Activated CD8-positive, alpha-beta memory T cell treated with anti-CD3 and anti-CD28 coated beads for 4 hours (primary cell): ENCODE data around the gene AKAP17A.
"Not testable (repeated sequence)": the region's sequence is repeated elsewhere in the genome, so short reads cannot be mapped to it uniquely, and the experiment has no call there.

Source experiments
- DNase-seq, 2 donors: peaks; one replicate each; pipeline ENCODE4 v3.0.0-alpha.2; 2020; ENCODE audit warnings: low read depth in 2 of 2

Gene AKAP17A

GRCh38 chrX:1591102-1591862, at the start of gene AKAP17A:
AKAP17A (plus strand) TSS chrX:1591604; CDS start chrX:1593463, 1,859 bp downstream.
- peak; percentile 95 to 98 for DNase-seq

GRCh38 chrX:1542994-1543725, 48.2 kb upstream of the AKAP17A start:
- no peak for DNase-seq

GRCh38 chrX:1545776-1546408, 45.5 kb upstream of the AKAP17A start:
- DNase-seq = no peak

DNA sequence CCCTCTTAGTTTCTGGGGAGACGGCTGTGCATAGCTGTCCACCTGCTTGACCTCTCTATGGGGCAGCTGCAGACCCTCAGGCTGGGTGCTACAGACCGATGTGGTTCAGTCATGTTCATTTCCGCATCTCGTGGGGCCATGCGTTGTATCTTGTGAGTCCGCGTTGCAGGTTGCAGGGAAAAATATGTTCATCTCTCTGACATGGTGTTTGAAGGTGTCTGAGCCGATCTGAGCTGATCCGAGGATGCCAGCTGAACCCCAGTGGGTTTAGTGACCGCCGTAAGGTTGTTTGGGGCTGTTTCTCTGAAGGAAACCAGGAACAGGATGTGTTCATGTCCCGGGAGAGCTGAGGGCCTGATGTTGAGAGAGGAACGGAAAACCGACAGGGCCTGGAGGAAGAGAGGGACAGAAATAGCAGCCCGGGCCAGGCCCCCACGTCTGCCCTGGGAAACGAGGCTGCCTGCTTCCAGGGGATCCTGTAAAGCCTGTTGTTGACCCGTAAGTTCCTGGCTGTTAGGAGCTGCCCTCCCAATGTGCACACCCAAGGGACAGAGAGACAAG, 44.6 kb upstream of the AKAP17A start:
- no peak for DNase-seq

- no peak for DNase-seq
These were observed 39.4 kb upstream of the AKAP17A start for GRCh38 chrX:1551959-1552546.

DNA sequence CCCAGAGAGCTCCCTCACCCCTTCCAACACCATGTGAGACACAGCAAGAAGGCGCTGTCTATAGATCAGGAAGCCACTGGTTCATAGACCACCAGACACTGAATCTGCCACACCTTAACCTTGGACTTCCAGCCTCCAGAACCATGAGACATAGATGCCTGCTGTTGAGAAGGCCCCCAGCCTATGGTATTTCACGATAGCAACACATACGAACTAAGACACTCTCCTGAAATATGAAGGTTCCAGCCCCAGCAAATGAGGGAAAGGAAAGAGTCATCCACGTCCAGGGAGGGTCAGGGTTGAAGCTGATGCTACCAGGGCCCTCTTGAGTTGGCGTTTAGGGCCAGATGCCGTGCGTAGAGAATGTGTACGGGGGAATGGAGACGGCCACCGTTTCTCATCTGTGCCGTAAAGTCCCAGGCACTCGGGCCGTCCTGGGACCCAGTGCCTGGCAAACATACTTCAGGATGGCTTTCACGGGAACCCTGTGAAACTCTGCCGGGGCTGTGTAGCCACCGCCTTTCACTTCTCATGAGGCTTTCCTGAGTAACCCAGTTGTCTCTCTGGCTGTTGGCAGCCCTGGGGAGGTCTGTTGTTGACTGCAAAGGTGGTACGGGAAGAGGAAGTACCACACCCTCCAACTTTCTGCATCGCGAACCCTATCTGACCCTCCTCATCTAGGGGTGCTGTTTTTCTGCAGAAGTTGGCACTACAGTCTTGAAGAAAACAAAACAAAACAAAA, 36.8 kb upstream of the AKAP17A start:
- DNase-seq = peak in 1 of 2 donors; percentile 33

GRCh38 chrX:1555370-1555769, 36.0 kb upstream of the AKAP17A start:
- DNase-seq = no peak

DNA sequence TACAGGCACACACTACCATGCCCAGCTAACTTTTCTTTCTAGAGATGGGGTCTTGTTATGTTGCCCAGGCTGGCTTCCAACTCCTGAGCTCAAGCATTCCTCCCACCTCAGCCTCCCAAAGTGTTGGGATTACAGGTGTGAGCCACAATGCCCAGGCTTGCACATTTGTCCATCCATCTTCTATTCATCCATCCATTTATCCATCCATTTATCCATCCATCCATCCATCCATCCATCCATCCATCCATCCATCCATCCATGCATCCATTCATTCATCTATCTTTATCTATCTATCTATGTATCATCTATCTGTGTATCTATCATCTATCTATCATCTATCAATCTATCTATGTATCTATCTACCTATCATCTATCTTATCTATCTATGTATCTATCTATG, 34.0 kb upstream of the AKAP17A start:
- not testable (repeated sequence) for DNase-seq

- DNase-seq = no peak
These were observed 32.5 kb upstream of the AKAP17A start for GRCh38 chrX:1558761-1559468.

GRCh38 chrX:1561164-1561563, 30.2 kb upstream of the AKAP17A start:
- DNase-seq = no peak

- not testable (repeated sequence) for DNase-seq
These were observed 27.3 kb upstream of the AKAP17A start for GRCh38 chrX:1564077-1564476.

DNA sequence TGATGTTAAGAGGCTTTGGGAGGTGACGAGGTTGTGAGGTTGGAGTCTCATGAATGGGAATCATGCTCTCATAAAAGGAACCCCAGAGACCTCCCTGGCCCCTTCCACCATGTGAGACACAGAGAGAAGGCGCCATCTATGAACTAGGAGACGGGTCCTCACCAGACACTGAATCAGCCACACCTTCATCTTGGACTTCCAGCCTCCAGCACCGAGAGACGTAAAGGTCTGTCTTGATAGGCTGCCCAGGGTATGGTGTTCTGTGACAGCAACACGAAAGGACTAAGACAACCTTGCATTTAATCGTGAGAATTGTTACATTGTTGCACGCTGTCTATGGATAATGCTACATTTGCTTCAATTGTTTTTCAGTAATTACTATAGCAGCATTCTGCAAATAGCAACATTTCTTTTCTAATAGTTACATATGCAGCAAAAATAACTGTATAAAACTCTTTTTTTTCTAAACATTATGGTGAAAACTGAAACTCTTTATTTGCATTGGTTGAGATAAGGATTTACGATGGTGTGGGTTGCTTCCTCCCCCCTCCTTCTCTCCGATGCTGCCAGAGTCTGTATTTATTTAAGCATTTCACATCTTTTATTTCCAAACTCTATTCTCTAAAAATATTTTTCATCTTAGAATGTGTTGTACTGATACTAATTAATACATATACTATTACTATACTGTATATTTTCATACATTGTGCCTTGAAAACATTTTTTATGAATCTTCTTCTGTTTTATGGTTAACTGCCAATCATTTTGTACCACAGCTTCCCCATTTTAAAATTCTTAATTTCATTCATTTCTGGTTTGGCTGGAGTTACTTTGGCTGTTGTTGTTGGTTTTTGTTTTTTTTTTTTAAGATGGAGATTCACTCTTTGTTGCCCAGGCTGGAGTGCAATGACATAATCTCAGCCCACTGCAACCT, 26.4 kb upstream of the AKAP17A start:
- DNase-seq = no peak

GRCh38 chrX:1574181-1574580, 17.2 kb upstream of the AKAP17A start:
- DNase-seq = not testable (repeated sequence)

DNA sequence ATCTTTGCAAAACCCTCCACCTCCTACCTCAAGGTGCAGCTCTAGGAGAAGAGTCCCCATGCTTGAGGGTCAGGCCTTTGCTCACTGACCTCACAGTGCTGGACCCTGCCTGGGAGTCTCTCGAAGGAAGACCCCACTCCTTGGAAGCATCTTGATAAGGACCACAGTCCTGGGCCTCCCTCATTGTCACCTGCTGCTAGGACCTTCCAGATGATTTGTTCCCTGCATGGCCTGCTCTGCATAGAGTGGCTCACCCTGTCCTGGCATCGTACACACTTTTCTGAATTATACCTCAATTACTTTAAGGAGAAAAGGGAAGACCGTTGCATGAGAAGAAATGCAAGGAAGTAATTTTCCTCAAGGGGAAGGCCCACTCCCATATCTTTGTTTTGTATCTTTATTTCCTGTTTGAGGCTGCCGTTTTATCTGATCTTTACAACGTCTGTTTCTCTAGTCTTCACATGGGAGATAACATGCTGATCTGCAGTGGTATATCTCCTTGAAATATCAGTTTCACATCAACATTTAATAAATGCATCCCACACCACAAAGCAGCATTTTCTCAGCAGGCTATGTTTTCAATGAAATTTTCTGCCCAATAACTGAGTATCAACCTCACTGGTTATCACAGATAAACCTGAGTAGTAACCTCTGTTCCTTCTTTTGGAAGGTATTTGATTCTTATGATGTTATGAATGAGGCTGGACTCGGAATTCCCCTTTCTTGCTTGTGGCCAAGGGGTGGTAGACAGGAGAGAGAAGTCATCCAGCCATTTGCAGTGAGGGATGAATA, 15.0 kb upstream of the AKAP17A start:
- no peak for DNase-seq

DNA sequence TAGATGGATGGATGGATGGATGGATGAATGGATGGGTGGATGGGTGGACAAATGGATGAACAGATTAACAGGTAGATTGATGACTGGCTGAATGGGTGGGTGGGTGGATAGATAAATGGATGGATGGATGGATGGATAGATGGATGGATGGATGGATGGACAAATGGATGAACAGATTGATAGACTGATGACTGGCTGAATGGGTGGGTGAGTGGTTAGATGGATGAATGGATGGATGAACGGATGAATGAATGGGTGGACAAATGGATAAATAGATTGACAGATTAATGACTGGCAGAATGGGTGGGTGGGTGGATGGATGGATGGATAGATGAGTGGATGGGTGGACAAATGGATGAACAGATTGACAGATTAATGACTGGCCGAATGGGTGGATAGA, 13.6 kb upstream of the AKAP17A start:
- DNase-seq = no peak

GRCh38 chrX:1578511-1579173, 12.8 kb upstream of the AKAP17A start:
- DNase-seq = no peak

GRCh38 chrX:1581132-1581531, 10.3 kb upstream of the AKAP17A start:
- peak; percentile 42 to 46 for DNase-seq
